Parathyroid adenoma (tissue), 2 donors: ENCODE measurements around the gene HBE1.

Experiments used
- H2AFZ ChIP-seq: fragments of 300-600 bp; sonication (generic); one replicate; pipeline ENCODE4 v1.7.0; 2017; ENCODE audit warnings: antibody characterized with exemption, mild to moderate bottlenecking
- H3K27ac ChIP-seq: fragments of 300-600 bp; sonication (generic); one replicate; pipeline ENCODE4 v1.7.0; 2017
- H3K27me3 ChIP-seq: fragments of 300-600 bp; sonication (generic); one replicate; pipeline ENCODE4 v1.7.0; 2017; ENCODE audit warnings: low read length; ENCODE audit not compliant: control insufficient read depth, insufficient read depth
- H3K36me3 ChIP-seq: fragments of 300-600 bp; sonication (generic); one replicate; pipeline ENCODE4 v1.7.0; 2017; ENCODE audit warnings: low read length; ENCODE audit not compliant: control insufficient read depth, insufficient read depth
- H3K4me1 ChIP-seq: fragments of 300-600 bp; sonication (generic); one replicate; pipeline ENCODE4 v1.7.0; 2017; ENCODE audit warnings: control low read depth
- H3K4me2 ChIP-seq: fragments of 300-600 bp; sonication (generic); one replicate; pipeline ENCODE4 v1.7.0; 2017; ENCODE audit warnings: low read length
- H3K4me3 ChIP-seq: fragments of 300-600 bp; sonication (generic); one replicate; pipeline ENCODE4 v1.7.0; 2017; ENCODE audit warnings: low read depth, low read length
- H3K79me2 ChIP-seq: fragments of 300-600 bp; sonication (generic); one replicate; pipeline ENCODE4 v1.7.0; 2017; ENCODE audit warnings: control low read depth
- H3K9ac ChIP-seq: fragments of 300-600 bp; sonication (generic); one replicate; pipeline ENCODE4 v1.7.0; 2017; ENCODE audit warnings: mild to moderate bottlenecking
- H3K9me3 ChIP-seq: fragments of 300-600 bp; sonication (generic); one replicate; pipeline ENCODE4 v1.7.0; 2017; ENCODE audit warnings: low read length; ENCODE audit not compliant: control insufficient read depth
- CTCF ChIP-seq: fragments of 300-600 bp; sonication (generic); IDR thresholded peaks from one replicate; pipeline ENCODE4 v1.7.0; 2017; ENCODE audit warnings: antibody characterized with exemption, mild to moderate bottlenecking
- donor health status: primary hyperparathyroidism.

The HBE1 gene

GRCh38 chr11:5289696-5290095 lies 20.0 kb upstream of the HBE1 start:
- Histone ChIP-seq H3K79me2 (no peaks in the 10 kb centered on the region), H3K4me3 (no peak overlapping the region), H3K4me1 (no peaks in the 10 kb centered on the region), H2AFZ (no peak overlapping the region), H3K36me3 (no peaks in the 10 kb centered on the region), H3K27ac (no peak overlapping the region), H3K9me3 (no peaks in the 10 kb centered on the region), H3K4me2 (no peak overlapping the region), H3K27me3 (no peaks in the 10 kb centered on the region), H3K9ac (no peak overlapping the region)
- TF ChIP-seq CTCF = no peak

GRCh38 chr11:5288906-5289550 lies 19.3 kb upstream of the HBE1 start:
- H2AFZ ChIP-seq = no peak overlapping the region
- no peak overlapping the region for H3K4me3 ChIP-seq
- no peaks in the 10 kb centered on the region for H3K9me3 ChIP-seq
- no peaks in the 10 kb centered on the region for H3K4me1 ChIP-seq
- no peaks in the 10 kb centered on the region for H3K79me2 ChIP-seq
- no peaks in the 10 kb centered on the region for H3K36me3 ChIP-seq
- no peak overlapping the region for H3K27ac ChIP-seq
- H3K9ac ChIP-seq = no peak overlapping the region
- no peak overlapping the region for H3K4me2 ChIP-seq
- TF ChIP-seq CTCF = no peak
- H3K27me3 ChIP-seq = no peaks in the 10 kb centered on the region

GRCh38 chr11:5288108-5288905 lies 18.6 kb upstream of the HBE1 start:
- Histone ChIP-seq H3K4me2 (no peak overlapping the region), H3K36me3 (no peaks in the 10 kb centered on the region), H3K79me2 (no peaks in the 10 kb centered on the region), H3K4me3 (no peak overlapping the region), H3K27ac (no peak overlapping the region), H3K27me3 (no peaks in the 10 kb centered on the region), H3K4me1 (no peaks in the 10 kb centered on the region), H3K9me3 (no peaks in the 10 kb centered on the region), H2AFZ (no peak overlapping the region), H3K9ac (no peak overlapping the region)
- TF ChIP-seq CTCF = no peak

- Histone ChIP-seq H3K27ac (no peak overlapping the region), H3K4me3 (no peak overlapping the region), H3K27me3 (no peaks in the 10 kb centered on the region), H3K9ac (no peak overlapping the region), H3K9me3 (no peaks in the 10 kb centered on the region), H3K36me3 (no peaks in the 10 kb centered on the region), H3K4me2 (no peak overlapping the region), H3K4me1 (no peaks in the 10 kb centered on the region), H3K79me2 (no peaks in the 10 kb centered on the region), H2AFZ (no peak overlapping the region)
- no peak for TF ChIP-seq CTCF
Observed at GRCh38 chr11:5286901-5287300, 17.2 kb upstream of the HBE1 start.
